Transverse colon (tissue), 4 donors: ENCODE results near the gene MSX2.

Source experiments
- CTCF ChIP-seq, 5 experiments: fragments of 200-600 bp in 3 of 5; fragments of 450-650 bp in 2 of 5; sonication (generic) in 3 of 5; IDR thresholded peaks; 1 replicate in 2 of 5; 2 replicates in 3 of 5; pipeline ENCODE4 v1.5.1; 2016 to 2017; ENCODE audit warnings: antibody characterized with exemption in 5 of 5, inconsistent platforms in 3 of 5, mild to moderate bottlenecking in 2 of 5, moderate library complexity in 1 of 5
- POLR2AphosphoS5 ChIP-seq, 3 donors: sonication (generic); formaldehyde crosslinking; IDR thresholded peaks; one replicate each; pipeline ENCODE4 v1.6.1; 2016; ENCODE audit warnings: antibody characterized with exemption in 3 of 3

GRCh38 chr5:174693697-174694385, 30.5 kb upstream of the MSX2 start:
- TF ChIP-seq CTCF (IDR thresholded peaks at IDR 0.05), result no peak
- no peak for TF ChIP-seq POLR2AphosphoS5 (IDR thresholded peaks at IDR 0.05)
